Fibroblast of the aortic adventitia (primary cell): ENCODE data around the gene TOMM34. TPM values are rescaled to one million over a fixed set of nuclear protein-coding genes. Genes with fewer than 3 reads are reported as not detected.

ENCODE experiments used
- DNase-seq: peaks from one replicate; pipeline ENCODE4 v3.0.0-alpha.2; 2010; ENCODE audit warnings: low read depth
- H3K4me3 ChIP-seq: 2 replicates; pipeline ENCODE4 v1.5.1; 2011; ENCODE audit warnings: low read depth, mild to moderate bottlenecking, control low read depth, low read length, moderate library complexity
- CTCF ChIP-seq: IDR thresholded peaks from 2 replicates; pipeline ENCODE4 v1.5.1; 2011; ENCODE audit warnings: mild to moderate bottlenecking, low read length, control low read depth, inconsistent platforms; ENCODE audit not compliant: insufficient read depth
- total RNA-seq: library from RNA; depleted of rRNA; stranded (reverse); fragments of >200 nt; gene quantifications from 2 replicates; pipeline ENCODE4 v1.2.3, GENCODE V29; 2012; ENCODE audit warnings: low replicate concordance

The TOMM34 gene
- total RNA-seq, 1 donor = 29.3 TPM

DNA sequence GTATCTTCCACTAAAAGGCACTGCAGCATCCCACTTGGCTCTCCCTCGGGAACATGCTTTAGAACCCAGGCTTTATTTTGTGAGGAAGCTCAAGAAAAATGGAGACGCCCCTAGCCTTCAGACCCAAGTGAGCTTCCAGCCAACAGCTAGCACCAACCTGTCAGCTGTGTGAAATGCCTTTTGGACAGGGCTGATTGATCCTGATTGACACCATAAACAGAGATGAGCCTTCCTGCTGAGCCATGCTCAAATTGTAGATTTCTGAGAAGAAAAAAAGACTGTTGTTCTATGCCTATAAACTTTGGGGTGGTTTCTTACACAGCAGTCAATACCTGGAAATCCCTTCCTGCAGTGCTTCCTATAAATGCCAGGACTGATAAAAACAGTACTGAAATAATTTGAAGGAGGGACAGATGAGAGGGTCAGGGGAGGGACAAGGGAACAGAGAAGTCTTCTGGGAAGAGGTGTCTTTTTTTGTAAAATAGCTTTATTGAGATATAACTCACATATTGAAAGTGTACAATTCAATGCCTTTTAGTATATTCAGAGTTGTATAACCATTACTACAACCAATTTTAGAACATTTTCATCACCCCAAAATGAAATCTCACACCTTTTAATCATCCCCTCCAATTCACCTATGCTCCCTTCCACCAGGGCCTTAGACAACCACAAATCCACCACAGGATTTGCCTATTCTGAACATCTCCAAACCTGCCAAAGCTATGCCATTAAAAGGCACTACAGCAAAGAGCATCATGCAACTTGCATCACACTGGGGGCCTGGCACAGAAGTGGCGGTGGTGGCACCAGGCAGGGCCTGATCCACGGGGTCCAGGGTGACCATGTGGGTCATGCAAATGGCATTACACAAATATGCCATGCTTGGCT is 3.4 kb upstream of the TOMM34 start:
- H3K4me3 ChIP-seq = no peak overlapping the region
- DNase-seq = no peak
- TF ChIP-seq CTCF = no peak

- peak; percentile 4 for DNase-seq
- TF ChIP-seq CTCF = no peak
- no peak overlapping the region for H3K4me3 ChIP-seq
Observed at GRCh38 chr20:44962483-44962882, 2.3 kb upstream of the TOMM34 start.

GRCh38 chr20:44961870-44962267 is 1.7 kb upstream of the TOMM34 start:
- TF ChIP-seq CTCF = no peak
- no peak overlapping the region for H3K4me3 ChIP-seq
- peak; percentile 33 for DNase-seq

DNA sequence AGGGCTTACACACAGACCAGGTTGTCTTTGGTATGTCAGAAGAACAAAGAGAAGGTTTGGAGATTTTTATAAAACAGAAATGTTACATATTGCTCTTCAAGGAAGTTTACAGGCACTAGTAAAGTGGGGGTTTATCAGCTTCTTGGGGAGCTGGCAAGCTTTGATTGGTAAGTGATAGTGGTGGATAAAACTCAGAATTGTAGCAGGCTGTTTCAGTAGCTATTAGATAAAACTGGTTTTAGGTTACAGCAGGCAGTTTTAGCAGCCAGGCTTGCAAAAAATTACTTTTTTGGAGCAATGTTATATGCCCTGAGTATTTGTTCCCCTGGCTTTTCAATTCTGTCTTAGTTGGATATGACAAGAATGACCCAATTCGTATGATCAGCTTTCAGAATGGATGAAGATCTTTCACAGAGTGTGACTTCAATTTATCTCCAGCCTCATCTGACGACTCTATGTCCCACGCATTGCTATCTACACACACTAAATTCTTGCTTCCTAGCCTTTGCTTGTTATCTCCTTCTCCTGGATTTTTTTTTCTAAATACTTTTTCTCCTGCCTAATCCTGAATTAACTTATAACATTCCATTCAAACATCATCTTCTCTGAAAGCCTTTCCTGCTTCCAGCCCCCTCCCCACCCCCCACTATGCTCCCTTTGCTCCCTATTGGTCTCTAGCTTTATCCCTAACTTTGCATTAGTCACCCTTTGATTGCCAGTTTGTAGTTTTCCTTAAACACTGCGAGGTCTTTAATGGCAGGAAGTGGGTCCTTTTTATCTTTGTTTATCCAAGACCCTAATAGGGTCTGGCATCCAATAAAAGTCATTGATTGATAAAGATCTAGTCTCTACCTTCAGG is 1.0 kb upstream of the TOMM34 start:
- no peak overlapping the region for H3K4me3 ChIP-seq
- DNase-seq = peak; percentile 8
- TF ChIP-seq CTCF = no peak

DNA sequence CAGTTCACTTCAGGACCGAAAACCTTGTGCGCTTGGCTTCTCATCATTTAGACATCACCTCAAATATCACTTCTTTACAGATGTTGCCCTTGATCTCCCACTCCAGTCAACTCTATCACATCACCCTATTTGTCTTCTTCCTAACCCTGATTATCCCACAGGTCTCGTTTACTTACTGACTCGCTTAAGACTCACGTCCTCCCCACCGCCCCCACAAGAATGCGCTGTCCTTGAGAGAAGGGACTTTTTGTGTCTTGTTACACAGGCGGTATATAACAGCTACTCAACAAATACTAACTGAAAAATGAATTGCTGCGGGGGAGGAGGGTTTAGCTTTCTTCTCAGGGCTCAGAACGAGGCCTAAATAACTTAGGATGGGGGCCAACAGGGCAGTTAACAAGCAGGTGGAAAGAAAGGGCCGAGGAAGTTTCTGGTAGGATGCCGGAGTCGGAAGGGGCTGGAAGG is 527 bp downstream of the TOMM34 start:
- H3K4me3 ChIP-seq = peak overlapping the region; percentile 83
- no peak for TF ChIP-seq CTCF
- peak; percentile 47 for DNase-seq

DNA sequence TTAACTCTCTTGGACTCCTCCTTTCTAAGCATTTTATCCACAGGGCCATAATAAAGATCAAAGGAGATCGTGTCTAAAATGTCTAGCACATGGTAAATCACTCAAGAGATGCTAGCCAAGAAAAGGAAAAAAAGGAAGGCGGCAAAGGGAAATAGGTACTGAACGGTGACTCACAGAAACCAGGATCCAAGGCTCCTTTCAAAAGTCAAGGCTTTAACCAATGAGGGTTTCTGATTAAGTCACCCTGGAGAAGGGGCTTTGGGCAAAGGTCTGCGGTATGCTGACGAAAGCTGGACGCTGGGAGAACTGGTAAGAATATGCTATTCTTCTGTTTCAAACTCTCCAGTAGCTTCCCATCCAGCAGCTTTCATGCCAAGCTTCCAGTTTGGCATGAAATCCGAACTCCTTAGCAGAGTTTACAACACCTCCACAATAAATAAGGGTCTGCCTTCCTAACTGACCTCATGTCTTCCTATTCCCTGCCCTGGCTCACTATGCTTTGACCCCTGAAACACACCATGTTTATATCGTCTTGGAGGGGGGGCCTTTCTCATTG is 1.0 kb downstream of the TOMM34 start:
- no peak for TF ChIP-seq CTCF
- H3K4me3 ChIP-seq = peak overlapping the region; percentile 83
- DNase-seq = peak; percentile 34
